PFSK-1 (cell line): Measurements from ENCODE around the gene NOL3.

ENCODE experiments used
- FOXP2 ChIP-seq: optimal IDR thresholded peaks from 2 replicates; pipeline ENCODE3; 2011; ENCODE audit warnings: borderline replicate concordance, control low read depth, inconsistent platforms; ENCODE audit not compliant: insufficient read depth; ENCODE audit errors: extremely low read length, extremely low read depth
- POLR2AphosphoS5 ChIP-seq: IDR thresholded peaks from 2 replicates; pipeline ENCODE4 v1.6.1; 2012; ENCODE audit warnings: low read depth, mild to moderate bottlenecking, control low read depth, low read length, moderate library complexity
- SIN3A ChIP-seq: IDR thresholded peaks from 2 replicates; pipeline ENCODE4 v1.6.1; 2012; ENCODE audit warnings: mild to moderate bottlenecking, low read length, moderate library complexity, borderline replicate concordance; ENCODE audit not compliant: insufficient read depth
- TAF1 ChIP-seq: IDR thresholded peaks from 2 replicates; pipeline ENCODE4 v1.6.1; 2012; ENCODE audit warnings: low read length, control low read depth, borderline replicate concordance; ENCODE audit not compliant: insufficient read depth
- TF ChIP-seq, protein P1 (sequence below), 2 experiments: IDR thresholded peaks; 2 replicates each; pipeline versions ENCODE4 v1.6.1 to v1.8.0; 2011 to 2012; ENCODE audit warnings: low read depth in 2 of 2, low read length in 2 of 2, control low read depth in 1 of 2, inconsistent platforms in 1 of 2, mild to moderate bottlenecking in 1 of 2, moderate library complexity in 1 of 2; ENCODE audit not compliant: insufficient read depth in 1 of 2

NOL3 gene

DNA sequence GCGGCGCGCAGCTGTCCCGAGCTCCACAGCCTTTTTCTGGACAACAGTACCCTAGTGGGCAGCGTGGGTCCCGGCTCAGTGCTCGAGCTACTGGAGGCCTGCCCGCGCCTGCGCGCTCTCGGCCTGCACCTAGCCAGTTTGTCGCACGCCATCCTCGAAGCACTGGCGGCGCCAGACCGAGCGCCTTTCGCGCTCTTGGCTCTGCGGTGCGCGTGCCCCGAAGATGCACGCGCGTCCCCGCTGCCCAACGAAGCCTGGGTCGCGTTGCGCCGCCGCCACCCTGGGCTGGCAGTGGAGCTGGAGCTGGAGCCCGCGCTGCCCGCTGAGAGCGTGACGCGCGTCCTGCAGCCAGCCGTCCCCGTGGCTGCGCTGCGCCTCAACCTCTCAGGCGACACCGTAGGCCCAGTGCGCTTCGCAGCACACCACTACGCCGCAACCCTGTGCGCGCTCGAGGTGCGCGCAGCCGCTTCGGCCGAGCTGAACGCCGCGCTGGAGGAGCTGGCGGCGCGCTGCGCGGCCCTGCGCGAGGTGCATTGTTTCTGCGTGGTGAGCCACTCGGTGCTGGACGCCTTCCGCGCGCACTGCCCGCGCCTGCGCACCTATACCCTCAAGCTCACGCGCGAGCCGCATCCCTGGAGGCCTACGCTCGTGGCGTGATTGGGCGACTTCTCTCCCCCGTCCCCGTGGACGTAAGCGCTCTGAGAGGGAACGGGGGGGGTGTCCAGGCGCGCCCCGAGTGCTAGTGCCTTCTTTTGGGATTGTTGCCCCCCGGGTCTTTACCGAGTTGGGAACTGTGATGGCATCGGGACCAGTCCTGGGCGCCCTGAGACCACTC is 7.0 kb upstream of the NOL3 start:
- no peak for TF ChIP-seq FOXP2
- TF ChIP-seq TAF1, result no peak
- no peak for TF ChIP-seq SIN3A
- TF ChIP-seq, protein P1, sequence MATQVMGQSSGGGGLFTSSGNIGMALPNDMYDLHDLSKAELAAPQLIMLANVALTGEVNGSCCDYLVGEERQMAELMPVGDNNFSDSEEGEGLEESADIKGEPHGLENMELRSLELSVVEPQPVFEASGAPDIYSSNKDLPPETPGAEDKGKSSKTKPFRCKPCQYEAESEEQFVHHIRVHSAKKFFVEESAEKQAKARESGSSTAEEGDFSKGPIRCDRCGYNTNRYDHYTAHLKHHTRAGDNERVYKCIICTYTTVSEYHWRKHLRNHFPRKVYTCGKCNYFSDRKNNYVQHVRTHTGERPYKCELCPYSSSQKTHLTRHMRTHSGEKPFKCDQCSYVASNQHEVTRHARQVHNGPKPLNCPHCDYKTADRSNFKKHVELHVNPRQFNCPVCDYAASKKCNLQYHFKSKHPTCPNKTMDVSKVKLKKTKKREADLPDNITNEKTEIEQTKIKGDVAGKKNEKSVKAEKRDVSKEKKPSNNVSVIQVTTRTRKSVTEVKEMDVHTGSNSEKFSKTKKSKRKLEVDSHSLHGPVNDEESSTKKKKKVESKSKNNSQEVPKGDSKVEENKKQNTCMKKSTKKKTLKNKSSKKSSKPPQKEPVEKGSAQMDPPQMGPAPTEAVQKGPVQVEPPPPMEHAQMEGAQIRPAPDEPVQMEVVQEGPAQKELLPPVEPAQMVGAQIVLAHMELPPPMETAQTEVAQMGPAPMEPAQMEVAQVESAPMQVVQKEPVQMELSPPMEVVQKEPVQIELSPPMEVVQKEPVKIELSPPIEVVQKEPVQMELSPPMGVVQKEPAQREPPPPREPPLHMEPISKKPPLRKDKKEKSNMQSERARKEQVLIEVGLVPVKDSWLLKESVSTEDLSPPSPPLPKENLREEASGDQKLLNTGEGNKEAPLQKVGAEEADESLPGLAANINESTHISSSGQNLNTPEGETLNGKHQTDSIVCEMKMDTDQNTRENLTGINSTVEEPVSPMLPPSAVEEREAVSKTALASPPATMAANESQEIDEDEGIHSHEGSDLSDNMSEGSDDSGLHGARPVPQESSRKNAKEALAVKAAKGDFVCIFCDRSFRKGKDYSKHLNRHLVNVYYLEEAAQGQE (IDR thresholded peaks at IDR 0.05; ENCODE audit: insufficient read depth in 1 of 2, low read depth in 2 of 2, low read length in 2 of 2), result no peak
- TF ChIP-seq POLR2AphosphoS5, result no peak

DNA sequence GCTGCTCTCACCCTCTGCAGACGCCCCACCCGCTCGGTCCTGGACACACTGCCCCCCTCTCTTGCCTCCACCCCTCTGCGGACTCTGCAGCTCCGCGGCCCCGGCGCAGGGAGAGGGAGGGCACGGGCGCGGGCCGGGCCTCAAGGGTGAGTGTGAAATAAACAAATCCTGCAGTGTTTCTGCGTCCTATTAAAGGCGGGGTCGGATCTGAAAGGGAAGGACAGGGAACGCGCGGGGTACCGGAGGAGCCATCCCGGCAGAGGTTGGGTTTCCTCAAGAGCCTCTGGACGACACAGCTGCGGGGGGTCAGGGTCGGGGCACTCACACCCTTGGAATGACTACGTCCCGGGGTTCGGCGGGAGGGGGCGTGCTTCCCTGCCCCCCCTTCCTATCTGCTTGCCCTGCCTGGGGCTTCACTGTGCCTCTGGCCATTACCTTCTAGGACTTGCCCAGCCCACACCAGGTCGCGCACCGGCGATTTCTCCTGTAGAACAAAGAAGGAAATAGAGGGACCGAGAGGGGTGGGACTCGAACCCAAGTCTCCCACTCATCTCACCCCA is 6.3 kb upstream of the NOL3 start:
- TF ChIP-seq SIN3A (no peak), FOXP2 (no peak), TAF1 (no peak)
- TF ChIP-seq, protein P1 (IDR thresholded peaks at IDR 0.05; ENCODE audit: insufficient read depth in 1 of 2, low read depth in 2 of 2, low read length in 2 of 2), result no peak

DNA sequence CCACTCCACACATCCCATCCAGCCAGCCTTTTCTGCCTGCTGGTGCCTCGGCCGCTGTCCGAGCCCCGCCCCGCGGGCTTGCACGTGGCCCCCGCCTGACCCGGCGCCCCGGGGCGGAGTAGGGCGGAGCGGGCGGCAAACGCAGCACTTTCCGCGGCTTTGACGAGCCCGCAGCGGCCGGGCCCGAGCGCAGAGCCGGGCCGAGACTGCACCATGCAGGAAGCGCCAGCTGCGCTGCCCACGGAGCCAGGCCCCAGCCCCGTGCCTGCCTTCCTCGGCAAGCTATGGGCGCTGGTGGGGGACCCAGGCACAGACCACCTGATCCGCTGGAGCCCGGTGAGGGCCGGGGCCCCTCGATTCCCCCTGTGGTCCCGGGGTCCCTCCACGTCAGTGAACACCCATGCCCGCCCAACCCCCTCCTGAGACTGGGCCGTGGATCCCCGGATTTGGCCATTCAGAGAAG is 5.7 kb upstream of the NOL3 start, which contains the start of gene HSF4:
TSS of gene HSF4 (plus strand) at position 147 of the 463 bp plus-strand sequence. CDS start at position 214, 67 bp downstream.
- no peak for TF ChIP-seq SIN3A
- TF ChIP-seq FOXP2, result no peak
- TF ChIP-seq, protein P1 (IDR thresholded peaks at IDR 0.05; ENCODE audit: insufficient read depth in 1 of 2, low read depth in 2 of 2, low read length in 2 of 2), result no peak
- TF ChIP-seq TAF1, result no peak
- TF ChIP-seq POLR2AphosphoS5, result no peak

DNA sequence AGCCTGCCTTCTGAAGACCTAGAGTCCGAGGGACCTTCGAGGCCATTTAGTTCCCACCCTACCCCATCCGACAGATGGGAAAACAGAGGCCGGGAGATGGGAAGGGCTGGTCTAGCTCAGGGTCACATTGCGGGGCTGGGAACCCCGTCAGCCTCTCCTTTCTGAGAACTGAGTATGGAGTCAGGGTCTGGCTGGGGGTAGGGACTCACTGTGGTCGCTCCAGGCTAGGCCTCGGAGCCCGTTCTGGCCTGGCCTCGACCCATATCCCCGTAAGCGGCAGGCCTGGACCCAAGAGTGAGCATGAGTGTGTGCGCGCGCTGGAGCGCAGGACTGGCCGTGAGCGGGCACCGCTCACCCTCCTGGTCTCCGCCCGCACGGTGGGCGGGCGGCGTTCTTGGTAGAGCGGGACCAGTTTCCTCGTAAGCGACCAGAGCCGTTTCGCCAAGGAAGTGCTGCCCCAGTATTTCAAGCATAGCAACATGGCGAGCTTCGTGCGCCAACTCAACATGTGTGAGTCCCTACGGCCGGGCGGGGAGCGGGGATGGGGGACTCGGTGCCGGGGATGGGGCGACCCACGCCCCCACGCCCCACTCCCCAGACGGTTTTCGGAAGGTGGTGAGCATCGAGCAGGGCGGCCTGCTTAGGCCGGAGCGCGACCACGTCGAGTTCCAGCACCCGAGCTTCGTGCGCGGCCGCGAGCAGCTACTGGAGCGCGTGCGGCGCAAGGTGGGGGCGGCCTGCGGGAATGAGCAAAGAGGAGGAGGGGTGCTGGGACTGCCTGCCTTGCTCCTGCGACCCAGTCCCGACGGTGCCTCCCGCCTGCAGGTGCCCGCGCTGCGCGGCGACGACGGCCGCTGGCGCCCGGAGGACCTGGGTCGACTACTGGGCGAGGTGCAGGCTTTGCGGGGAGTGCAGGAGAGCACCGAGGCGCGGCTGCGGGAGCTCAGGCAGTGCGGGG is 4.9 kb upstream of the NOL3 start:
- no peak for TF ChIP-seq TAF1
- TF ChIP-seq FOXP2, result no peak
- TF ChIP-seq POLR2AphosphoS5, result no peak
- TF ChIP-seq, protein P1 (IDR thresholded peaks at IDR 0.05; ENCODE audit: insufficient read depth in 1 of 2, low read depth in 2 of 2, low read length in 2 of 2), result no peak
- no peak for TF ChIP-seq SIN3A
